Brain microvascular endothelial cell (primary cell): ENCODE measurements around the gene NFIX.
A peak's percentile ranks its signal among the peaks of the same experiment; 100 is the strongest.

Source experiments
- DNase-seq: peaks from one replicate; pipeline ENCODE4 v3.0.0-alpha.2; 2020
- H3K27ac ChIP-seq: fragments of 250-450 bp; sonication (Bioruptor Pico); 2 replicates; pipeline ENCODE4 v1.5.1; 2020; ENCODE audit warnings: mild to moderate bottlenecking, moderate library complexity
- H3K27me3 ChIP-seq: fragments of 250-450 bp; sonication (Bioruptor Pico); replicated peaks from 2 replicates; pipeline ENCODE4 v1.5.1; 2020; ENCODE audit warnings: mild to moderate bottlenecking
- H3K36me3 ChIP-seq: fragments of 250-450 bp; sonication (Bioruptor Pico); replicated peaks from 2 replicates; pipeline ENCODE4 v1.5.1; 2020; ENCODE audit warnings: mild to moderate bottlenecking
- H3K4me3 ChIP-seq: 2 replicates; pipeline ENCODE4 v1.5.1; 2011; ENCODE audit warnings: low read depth, mild to moderate bottlenecking, control low read depth, low read length, moderate library complexity
- CTCF ChIP-seq: IDR thresholded peaks from 2 replicates; pipeline ENCODE4 v1.5.1; 2011; ENCODE audit warnings: low read depth, mild to moderate bottlenecking, moderate library complexity, low read length, control low read depth, inconsistent platforms; ENCODE audit errors: missing control alignments
- in situ Hi-C: cut with HindIII; loops from 2 replicates; pipeline ENCODE4 v1.10.0; 2017; ENCODE audit warnings: low sequenced_read_pairs, low pct_ligation_motif_present

NFIX gene

GRCh38 chr19:13037731-13038130 lies 42.5 kb downstream of the NFIX start:
- no peak for DNase-seq
- Histone ChIP-seq H3K4me3 (no peak overlapping the region), H3K27me3 (no peaks in the 10 kb centered on the region), H3K36me3 (no peaks in the 10 kb centered on the region), H3K27ac (peak overlapping the region; percentile 76)
- in situ Hi-C loops, result no loop called here
- no peak for TF ChIP-seq CTCF

GRCh38 chr19:13038306-13039210 lies 43.3 kb downstream of the NFIX start:
- H3K27me3 ChIP-seq, result no peaks in the 10 kb centered on the region
- in situ Hi-C loops, result no loop called here
- no peak for DNase-seq
- no peak for TF ChIP-seq CTCF
- H3K4me3 ChIP-seq, result no peak overlapping the region
- no peaks in the 10 kb centered on the region for H3K36me3 ChIP-seq
- no peak overlapping the region for H3K27ac ChIP-seq

- no peaks in the 10 kb centered on the region for H3K27me3 ChIP-seq
- no peak overlapping the region for H3K4me3 ChIP-seq
- in situ Hi-C loops, result no loop called here
- no peak for DNase-seq
- H3K36me3 ChIP-seq, result no peaks in the 10 kb centered on the region
- H3K27ac ChIP-seq, result no peak overlapping the region
- TF ChIP-seq CTCF, result no peak
Measured at GRCh38 chr19:13039211-13039789, 44.0 kb downstream of the NFIX start.

GRCh38 chr19:13040232-13040947 lies 45.1 kb downstream of the NFIX start:
- TF ChIP-seq CTCF, result no peak
- in situ Hi-C loops, result no loop called here
- H3K27me3 ChIP-seq, result no peaks in the 10 kb centered on the region
- no peak overlapping the region for H3K27ac ChIP-seq
- no peaks in the 10 kb centered on the region for H3K36me3 ChIP-seq
- no peak for DNase-seq
- H3K4me3 ChIP-seq, result no peak overlapping the region

- H3K27ac ChIP-seq, result no peak overlapping the region
- no peak for DNase-seq
- no peaks in the 10 kb centered on the region for H3K36me3 ChIP-seq
- no peaks in the 10 kb centered on the region for H3K27me3 ChIP-seq
- H3K4me3 ChIP-seq, result no peak overlapping the region
- in situ Hi-C loops, result no loop called here
- no peak for TF ChIP-seq CTCF
Measured at GRCh38 chr19:13040948-13041292, 45.6 kb downstream of the NFIX start.
